ENCODE results near the gene PPP1R37. TPM values are rescaled to one million over a fixed set of nuclear protein-coding genes. Genes with fewer than 3 reads are reported as not detected.

The PPP1R37 gene
- total RNA-seq, 1 experiment from 2014 or later: 33.6 TPM

GRCh38 chr19:45045671-45046353 is 47.2 kb upstream of the PPP1R37 start:
- Mint-ChIP-seq H3K27me3 (ENCODE audit: low read depth) (no peaks in the 10 kb centered on the region), H3K4me3 (no peak overlapping the region; a peak in 1 of 5 replicates), H3K36me3 (ENCODE audit: insufficient read depth in 1 of 3, low read depth in 3 of 3) (peaks cover 19 to 59% (median 51%) of the 10 kb centered on the region in 3 experiments; a peak in 6 of 7 replicates), H3K9me3 (no peaks in the 10 kb centered on the region; a peak in 1 of 5 replicates), H3K4me1 (no peaks in the 10 kb centered on the region; a peak in 1 of 4 replicates), H3K27ac (peak overlapping the region in 1 of 3 experiments; percentile 86; a peak in 3 of 7 replicates)
- H2BK15ac ChIP-seq (ENCODE audit: low read depth, low read length): no peak overlapping the region
- H3K79me2 ChIP-seq (ENCODE audit: insufficient read depth, low read length): peaks cover 5% of the 10 kb centered on the region; the same call in 1 of the 2 replicates
- H4K5ac ChIP-seq (ENCODE audit: insufficient read length, low read depth, low read length): no peak overlapping the region
- H3K27ac ChIP-seq (ENCODE audit: insufficient read length, low read depth, low read length): no peak overlapping the region
- no peak overlapping the region for H2AFZ ChIP-seq (ENCODE audit: low read length)
- no peak overlapping the region for H4K8ac ChIP-seq (replicated peaks; ENCODE audit: insufficient read length, low read depth, low read length)
- H3T11ph ChIP-seq (ENCODE audit: low read length): no peak overlapping the region
- H3K23me2 ChIP-seq (ENCODE audit: insufficient read length, low read depth, low read length, poor library complexity, severe bottlenecking): no peaks in the 10 kb centered on the region
- H3K79me1 ChIP-seq (ENCODE audit: insufficient read depth, low read depth, low read length, poor library complexity, severe bottlenecking): no peaks in the 10 kb centered on the region
- H3K23ac ChIP-seq (ENCODE audit: insufficient read length, low read depth, low read length): no peak overlapping the region
- H2BK12ac ChIP-seq (ENCODE audit: insufficient read length, low read depth, low read length): no peak overlapping the region
- H3K4me1 ChIP-seq (ENCODE audit: insufficient read depth, low read length): no peaks in the 10 kb centered on the region
- H3K27me3 ChIP-seq (ENCODE audit: insufficient read depth, low read length): no peaks in the 10 kb centered on the region
- no peak overlapping the region for H2BK120ac ChIP-seq (ENCODE audit: low read depth, low read length, poor library complexity, severe bottlenecking)
- no peak overlapping the region for H3K4ac ChIP-seq (ENCODE audit: low read depth, low read length)
- no peak for TF ChIP-seq CTCF (conservative IDR thresholded peaks at IDR 0.05)
- H2BK5ac ChIP-seq (ENCODE audit: insufficient read length, low read length): no peak overlapping the region
- no peak overlapping the region for H3K4me2 ChIP-seq (ENCODE audit: insufficient read depth, insufficient read length, low read length)
- H3K18ac ChIP-seq (ENCODE audit: insufficient read length, low read depth, low read length): no peak overlapping the region
- no peak overlapping the region for H2AK5ac ChIP-seq (ENCODE audit: insufficient read length, low read length)
- no peak overlapping the region for H3K9ac ChIP-seq (ENCODE audit: extremely low read depth, insufficient read length, low read length)
- DNase-seq: no peak
- no CpG with 5 or more reads among the region's 14 CpGs for WGBS (ENCODE audit: extremely low coverage, insufficient read length, low lambda C conversion rate)
- H4K20me1 ChIP-seq (ENCODE audit: control insufficient read depth, insufficient read depth, insufficient read length): no peaks in the 10 kb centered on the region
- H3K14ac ChIP-seq (ENCODE audit: insufficient read depth, low read length): no peak overlapping the region
- H4K91ac ChIP-seq (ENCODE audit: insufficient read length, low read depth, low read length): no peak overlapping the region
- no peaks in the 10 kb centered on the region for H3K9me3 ChIP-seq (ENCODE audit: control insufficient read depth, low read depth, low read length)
- H3K56ac ChIP-seq (ENCODE audit: insufficient read length, low read depth, low read length): no peak overlapping the region
- H2BK20ac ChIP-seq (ENCODE audit: low read depth, low read length, poor library complexity, severe bottlenecking): no peak overlapping the region

Data from H9 (cell line).